Bone marrow (tissue), 2 donors: ENCODE data around the gene ATL2.
"Not testable (repeated sequence)": the region's sequence is repeated elsewhere in the genome, so short reads cannot be mapped to it uniquely, and the experiment has no call there.

Experiments
- DNase-seq, 2 donors: peaks; one replicate each; lab custom pipeline; 2025; lab: John Stamatoyannopoulos, UW

Gene ATL2

DNA sequence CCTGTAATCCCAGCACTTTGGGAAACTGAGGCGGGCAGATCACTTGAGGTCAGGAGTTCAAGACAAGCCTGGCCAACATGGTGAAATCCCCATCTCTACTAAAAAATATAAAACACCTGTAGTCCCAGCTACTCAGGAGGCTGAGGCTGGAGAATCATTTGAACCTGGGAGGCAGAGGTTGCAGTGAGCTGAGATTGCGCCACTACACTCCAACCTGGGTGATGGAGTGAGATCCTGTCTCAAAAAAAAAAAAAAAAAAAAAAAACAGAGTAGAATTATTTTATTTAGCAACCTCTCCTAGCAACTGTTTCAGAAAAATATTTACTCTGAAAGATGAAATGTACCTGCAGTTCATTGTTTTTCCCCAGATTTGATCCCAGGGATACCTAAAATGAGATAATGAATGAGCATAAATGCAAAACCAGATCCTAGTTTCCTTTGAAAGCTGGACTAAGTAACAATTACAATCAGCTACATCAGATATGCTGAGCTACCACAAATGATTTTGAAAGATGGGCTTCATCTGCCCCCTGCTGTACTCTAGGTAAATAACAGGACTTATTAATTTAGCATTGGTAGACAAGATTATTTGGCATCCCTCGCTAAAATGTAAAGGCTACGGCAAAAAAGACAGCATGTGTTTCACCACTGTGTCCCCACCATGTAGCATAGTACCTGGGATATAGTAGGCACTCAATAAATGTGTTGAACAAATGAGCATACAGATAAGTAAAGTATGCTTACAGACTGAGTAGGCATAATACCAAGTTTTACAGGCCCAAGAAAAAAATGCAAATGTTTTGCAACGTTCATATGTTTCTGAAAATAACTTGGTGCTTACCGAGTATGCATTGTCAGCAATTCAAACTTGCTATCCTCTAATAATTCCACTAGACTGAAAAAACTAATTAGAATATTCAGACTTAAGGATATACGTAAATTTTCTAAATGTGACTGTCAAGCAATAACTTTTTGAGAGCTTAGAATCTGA is 102.5 kb downstream of the ATL2 start:
- peak in 1 of 2 donors; percentile 45 for DNase-seq

DNA sequence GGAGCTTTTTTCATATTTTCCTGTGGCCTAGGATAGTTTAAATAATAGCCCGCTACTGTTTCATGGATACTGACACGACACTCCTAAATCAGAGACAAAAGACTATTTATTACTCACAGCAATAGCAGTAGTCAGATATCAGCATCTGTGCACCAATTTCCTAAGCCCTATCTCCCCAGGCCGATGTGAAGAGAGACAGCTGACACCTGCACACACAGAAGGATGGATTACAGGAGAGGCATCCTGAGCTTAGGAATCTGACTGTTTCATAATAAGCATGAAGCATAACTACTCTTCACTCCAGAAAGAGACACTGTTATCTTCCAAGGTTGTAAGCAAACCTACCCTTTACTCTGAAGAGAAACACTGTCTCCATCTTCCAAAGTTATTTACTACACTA is 105.4 kb downstream of the ATL2 start:
- DNase-seq, result no peak

- no peak for DNase-seq
These were observed 107.7 kb downstream of the ATL2 start for GRCh38 chr2:38269421-38269820.

GRCh38 chr2:38268691-38269327 is 108.3 kb downstream of the ATL2 start:
- no peak for DNase-seq

- DNase-seq, result no peak
These were observed 109.1 kb downstream of the ATL2 start for GRCh38 chr2:38268001-38268400.

DNA sequence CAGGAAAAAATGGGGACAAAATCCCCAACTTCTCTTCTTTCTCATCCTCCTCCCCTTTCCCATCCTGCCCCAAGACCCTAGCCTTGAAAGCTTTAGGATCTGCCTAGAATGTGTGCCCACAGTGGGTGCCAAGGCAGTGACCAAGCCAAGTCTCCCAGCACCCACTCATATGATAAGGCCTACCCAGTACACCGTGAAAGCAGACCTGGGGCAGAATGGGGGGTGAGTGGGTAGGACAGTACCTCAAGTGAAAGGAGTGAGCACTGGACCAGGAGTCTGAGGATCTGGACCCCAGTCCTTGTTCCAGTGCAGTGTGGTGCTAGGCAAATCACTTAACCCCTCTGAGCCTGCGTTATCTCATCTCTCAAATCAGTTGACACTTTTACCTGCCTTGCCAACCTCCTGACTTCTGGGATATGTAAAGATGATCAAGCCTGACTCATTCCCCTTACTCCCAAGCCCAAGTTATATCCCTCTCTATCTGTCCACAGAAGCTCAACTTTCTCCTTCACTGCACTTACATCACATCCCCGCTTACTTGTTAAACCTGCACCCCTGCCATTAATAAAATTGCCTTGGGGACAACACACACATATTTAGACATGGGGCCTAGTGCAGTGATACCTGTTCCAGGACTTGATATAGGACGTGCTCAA is 109.7 kb downstream of the ATL2 start:
- DNase-seq, result no peak

GRCh38 chr2:38266382-38267061 is 110.6 kb downstream of the ATL2 start:
- no peak for DNase-seq

GRCh38 chr2:38265461-38265860 is 111.6 kb downstream of the ATL2 start:
- no peak for DNase-seq

DNA sequence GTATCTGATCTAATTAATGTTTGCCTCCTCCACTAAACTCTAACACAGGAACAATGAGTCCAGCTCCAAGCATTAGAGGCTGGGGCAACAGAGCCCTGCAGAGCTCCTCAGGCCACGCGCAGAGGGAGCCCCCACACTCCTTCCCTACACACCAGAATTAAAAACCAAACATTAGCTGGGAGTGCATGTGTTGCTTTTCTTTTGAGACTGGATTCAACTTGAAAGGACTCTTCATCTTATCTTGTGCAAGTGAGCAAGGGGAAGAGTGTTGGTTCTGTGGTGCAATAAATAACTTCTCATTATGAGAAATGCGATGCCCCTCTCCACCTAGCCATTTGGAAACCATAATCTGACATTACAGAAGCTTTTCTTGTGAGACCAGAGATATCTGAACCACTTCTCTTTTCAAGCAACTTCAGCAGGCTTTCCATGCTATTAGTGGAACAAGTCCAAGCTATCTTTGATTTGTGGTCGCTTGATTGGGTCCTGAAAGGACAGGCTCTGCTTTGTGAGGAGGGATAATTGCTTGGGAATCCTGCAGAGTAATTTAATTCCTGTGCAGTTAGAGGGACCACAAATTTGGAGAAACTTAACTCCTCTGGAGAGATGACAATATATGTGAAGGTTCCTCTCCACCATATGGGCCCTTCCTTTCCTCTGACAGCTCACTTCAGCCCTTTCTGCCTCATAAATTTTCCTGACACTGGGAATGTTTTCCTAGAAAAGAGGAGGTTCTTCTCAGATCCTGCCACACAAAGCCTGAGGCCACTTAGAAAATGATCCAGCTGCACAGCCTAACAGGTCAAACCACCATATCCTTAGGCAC is 112.5 kb downstream of the ATL2 start:
- DNase-seq, result no peak

DNA sequence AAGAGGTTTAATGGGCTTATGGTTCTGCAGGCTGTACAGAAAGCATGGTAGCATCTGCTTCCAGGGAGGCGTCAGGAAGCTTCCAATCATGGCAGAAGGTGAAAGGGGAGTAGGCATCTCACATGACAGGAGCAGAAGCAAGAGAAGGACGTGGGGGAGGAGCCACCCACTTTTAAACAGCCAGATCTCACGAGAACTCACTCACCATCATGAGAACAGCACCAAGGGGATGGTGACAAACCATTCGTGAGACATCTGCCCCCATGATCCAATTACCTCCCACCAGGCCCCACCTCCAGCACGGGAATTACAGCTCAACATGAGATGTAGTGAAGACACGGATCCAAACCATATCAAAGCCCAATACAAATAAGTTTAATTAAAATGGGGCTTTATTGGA is 113.8 kb downstream of the ATL2 start:
- DNase-seq, result no peak

DNA sequence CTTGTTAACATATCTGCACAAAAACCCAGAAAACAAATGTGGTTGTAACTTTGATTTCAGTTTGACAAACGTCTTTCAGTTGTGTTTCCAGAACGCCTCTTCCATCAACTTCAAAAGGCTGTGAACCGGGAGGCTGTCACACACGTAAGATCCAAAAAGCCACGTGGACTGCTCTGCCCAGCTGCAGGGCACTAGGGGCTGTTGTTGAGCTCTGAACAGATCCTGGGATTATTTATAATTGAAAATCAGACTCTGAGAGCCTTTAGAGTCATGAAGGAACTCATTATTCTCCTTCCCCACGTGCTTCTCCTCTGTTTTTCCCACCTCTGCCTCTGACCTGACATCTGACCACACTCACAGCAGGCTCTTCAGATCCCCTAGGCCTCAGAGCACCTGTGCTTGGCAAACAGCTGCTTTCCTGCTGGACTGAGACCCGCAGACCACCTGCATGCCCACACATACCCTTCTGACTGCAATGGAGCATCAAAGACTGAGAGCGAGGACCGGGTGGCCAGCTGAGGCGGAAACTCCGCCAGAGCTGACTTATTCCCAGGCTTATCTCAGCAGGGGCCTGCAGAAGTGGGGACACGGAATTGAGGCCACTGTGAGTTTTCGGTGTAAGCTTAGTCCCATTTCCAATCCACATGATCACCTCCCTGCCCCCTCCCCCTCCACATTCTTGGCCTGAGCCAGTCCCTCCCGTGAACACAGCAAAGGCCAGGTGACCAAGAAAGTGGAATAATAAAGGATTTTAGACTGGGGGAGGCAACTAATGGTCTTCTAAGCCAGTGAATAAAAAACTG is 114.8 kb downstream of the ATL2 start:
- no peak for DNase-seq

GRCh38 chr2:38261569-38262068 is 115.5 kb downstream of the ATL2 start:
- no peak for DNase-seq

- DNase-seq, result no peak
These were observed 116.1 kb downstream of the ATL2 start for GRCh38 chr2:38260972-38261371.

DNA sequence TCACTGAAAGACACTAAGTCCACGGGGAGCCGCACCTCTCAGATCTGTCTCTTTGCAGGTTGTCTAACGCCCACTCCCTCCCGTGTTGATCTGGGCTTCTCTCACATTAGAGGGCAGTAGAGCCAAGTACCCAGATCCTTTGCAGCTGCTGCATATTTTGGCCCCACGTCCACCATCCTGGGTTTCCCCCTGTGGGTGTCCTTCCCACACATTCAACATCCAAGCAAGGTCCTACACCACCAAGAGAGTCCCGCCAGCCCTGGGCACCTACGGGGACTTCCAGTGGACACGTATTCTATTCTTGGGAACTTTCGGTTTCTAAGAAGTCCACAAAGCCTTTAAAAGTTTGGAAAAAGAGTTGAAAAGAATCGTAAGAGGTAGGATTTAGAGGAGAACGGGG is 116.6 kb downstream of the ATL2 start:
- DNase-seq, result no peak

DNA sequence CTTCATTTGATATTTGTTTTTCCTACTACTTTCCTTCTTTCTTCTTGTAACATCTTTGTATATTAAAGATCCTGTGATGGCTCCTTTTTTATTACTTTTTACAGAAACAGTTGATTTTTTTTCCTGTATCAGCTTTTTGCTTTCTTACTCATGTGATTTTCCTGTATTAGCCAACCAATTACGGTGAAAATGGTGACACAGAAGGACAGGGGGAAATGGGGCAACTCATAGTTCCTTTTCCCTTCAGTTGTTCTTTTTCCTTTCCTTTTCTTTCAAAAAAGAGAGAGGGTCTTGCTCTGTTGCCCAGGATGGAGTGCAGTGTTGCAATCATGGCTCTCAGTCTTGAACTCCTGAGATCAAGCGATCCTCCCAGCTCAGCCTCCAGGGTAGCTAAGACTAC is 117.8 kb downstream of the ATL2 start:
- no peak for DNase-seq

GRCh38 chr2:38257680-38258079 is 119.4 kb downstream of the ATL2 start:
- DNase-seq, result not testable (repeated sequence)

DNA sequence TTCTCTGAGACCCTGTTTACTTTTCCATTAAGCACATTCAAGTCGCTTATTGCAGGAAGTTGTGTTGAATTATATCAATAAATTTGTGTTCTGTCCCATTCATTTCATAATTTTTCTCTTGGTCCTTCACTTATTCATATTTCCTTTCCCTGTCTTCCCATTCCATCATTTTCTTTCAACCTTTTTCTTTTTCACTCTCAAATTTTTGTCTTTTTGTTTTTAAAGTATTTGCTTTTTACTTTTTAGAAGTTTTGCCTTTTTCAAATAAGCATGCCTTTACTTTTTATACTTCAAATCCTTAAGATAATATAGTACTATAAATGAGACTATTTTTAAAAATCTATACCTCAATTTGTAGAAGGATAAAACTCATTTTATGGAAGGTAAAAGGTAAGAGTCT is 120.5 kb downstream of the ATL2 start:
- no peak for DNase-seq

GRCh38 chr2:38255211-38255610 is 121.9 kb downstream of the ATL2 start:
- no peak for DNase-seq

DNA sequence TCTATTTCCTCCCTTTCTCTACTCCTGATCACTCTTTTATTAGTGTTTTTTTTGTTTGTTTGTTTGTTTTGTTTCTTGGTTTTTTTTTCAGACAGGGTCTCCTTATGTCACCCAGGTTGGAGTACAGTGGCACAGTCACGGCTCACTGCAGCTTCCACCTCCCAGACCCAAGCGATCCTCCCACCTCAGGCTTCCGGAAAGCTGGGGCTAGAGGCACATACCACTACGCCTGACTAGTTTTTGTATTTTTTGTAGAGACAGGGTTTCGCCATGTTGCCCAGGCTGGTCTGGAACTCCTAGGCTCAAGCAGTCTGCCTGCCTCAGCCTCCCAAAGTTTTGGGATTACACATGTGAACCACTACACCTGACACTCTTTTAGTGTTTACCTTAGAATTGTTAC is 122.3 kb downstream of the ATL2 start:
- no peak for DNase-seq

DNA sequence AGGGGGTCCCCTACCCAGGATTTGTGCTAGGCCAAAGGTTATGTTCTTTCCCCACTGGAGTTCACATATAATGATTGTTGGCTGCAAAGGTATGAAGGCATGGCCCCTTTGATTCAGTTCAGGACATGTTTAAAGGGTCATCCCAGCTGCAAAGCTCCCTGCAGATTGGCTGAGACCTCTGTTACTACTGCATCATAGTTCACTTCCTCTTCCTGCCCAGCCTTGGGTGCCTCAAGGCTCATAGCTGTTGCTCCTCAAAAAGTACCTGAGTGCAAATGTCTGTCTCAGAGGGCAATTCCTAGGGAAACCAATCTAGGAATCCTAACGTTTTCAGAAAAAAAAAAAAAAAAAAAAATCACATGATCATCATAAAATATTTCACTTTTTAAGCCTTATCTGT is 125.1 kb downstream of the ATL2 start:
- DNase-seq, result no peak
